HG02571 (cell line): ENCODE measurements around the gene TPCN2.

Source experiments
- ATAC-seq: cut with Tn5 transposase; IDR thresholded peaks from one replicate; pipeline ENCODE4 v1.9.1; 2021; ENCODE audit warnings: mild to moderate bottlenecking, moderate library complexity; ENCODE audit not compliant: unreplicated experiment

Gene TPCN2

DNA sequence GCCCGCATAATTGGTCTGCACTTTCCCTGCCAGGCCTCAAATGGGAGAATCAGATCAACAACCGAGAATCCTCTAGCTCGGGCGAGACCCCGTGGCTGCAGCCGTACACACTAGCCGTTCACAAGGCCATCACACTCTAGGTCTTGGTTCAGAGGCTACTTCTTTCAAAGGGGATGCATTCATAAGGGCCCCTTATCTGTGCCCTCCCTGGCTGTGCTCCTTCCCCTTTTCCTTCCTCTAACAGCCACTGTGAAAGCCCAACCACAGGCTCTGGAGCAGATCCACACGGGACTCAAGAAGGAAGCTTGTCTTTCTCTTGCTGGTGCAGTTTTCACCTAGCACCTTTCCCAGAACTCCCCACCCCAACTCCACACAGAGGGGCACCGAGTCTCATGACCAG lies 131.5 kb downstream of the TPCN2 start:
- ATAC-seq: no peak

GRCh38 chr11:69180726-69181125 lies 132.0 kb downstream of the TPCN2 start:
- ATAC-seq: no peak

DNA sequence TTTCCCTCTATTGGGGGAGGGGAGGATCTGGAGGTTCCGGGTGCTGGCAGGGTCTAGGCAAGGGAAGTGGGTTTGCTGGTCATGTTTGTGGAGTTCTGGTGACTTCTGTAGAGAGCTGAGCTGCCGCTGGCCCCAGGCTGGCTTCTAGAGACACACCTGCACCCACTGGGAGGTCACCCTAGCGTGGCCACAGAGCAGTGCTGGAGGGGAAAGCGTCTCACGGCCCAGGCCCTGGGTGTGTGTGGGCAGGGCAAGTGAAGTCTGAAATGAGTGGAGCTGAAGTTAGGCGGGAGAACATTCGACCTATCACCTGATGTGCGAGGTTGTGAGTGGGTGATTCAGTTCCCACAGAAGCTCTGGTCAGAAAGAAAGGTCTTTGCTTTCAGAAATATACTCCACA lies 134.9 kb downstream of the TPCN2 start:
- no peak for ATAC-seq
